ENCODE measurements around the gene PREB. TPM values are rescaled to one million over a fixed set of nuclear protein-coding genes. Genes with fewer than 3 reads are reported as not detected.

PREB gene
- total and polyA plus RNA-seq, 2 of the 13 experiments (the other 11 are each of a cell fraction or from before 2014, with no cell fraction given), result 112 to 192 TPM

DNA sequence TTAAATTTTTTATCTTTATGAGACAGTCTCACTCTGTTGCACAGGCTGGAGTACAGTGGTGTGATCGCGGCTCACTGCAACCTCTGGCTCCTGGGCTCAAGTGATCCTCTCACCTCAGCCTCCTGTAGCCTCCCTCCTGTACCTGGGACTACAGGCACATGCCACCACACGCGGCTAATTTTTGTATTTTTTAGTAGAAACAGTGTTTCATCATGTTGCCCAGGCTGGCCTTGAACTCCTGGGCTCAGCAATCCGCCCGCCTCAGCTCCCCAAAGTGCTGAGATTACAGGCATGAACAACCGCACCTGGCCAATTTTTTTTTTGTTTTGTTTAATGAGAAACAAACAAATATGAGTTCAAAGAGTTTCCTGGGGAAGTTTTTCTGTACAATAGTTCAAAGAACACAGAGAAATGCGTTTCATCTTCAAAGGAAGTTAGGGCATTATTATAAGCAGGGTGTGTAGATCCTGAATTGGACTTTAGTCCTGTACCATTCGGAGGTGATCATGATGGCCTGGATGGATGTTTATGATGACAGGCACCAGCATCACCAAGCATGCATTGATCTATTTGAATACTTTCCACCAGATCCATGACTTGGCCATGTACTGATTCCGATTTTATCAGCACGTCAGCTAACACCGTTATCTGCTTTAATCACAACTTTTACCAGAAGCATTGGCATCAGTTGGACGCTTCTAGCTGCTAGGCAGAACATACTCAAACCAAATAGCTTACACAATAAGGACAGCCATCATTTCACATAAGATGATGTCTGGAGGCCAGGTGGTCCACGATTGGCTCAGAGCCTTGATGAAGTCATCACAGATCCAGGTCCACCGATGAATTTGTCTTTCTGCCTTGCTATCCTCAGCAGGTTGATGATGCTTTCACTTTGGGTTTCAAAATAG, 43.3 kb upstream of the PREB start (continued):
- TF ChIP-seq SRSF9 (IDR thresholded peaks at IDR 0.05; ENCODE audit: borderline replicate concordance, insufficient read depth, low read depth, low read length, poor library complexity, severe bottlenecking) (no peak), MEIS1 (CRISPR knock-in tag; IDR thresholded peaks at IDR 0.05; ENCODE audit: borderline replicate concordance) (peak; percentile 92; the same call in 1 of the 2 replicates), PAX8 (CRISPR knock-in tag; IDR thresholded peaks at IDR 0.05; ENCODE audit: borderline replicate concordance) (no peak), MXD4 (CRISPR knock-in tag; IDR thresholded peaks at IDR 0.05) (peak; percentile 83; the same call in 1 of the 2 replicates), ISL2 (CRISPR knock-in tag; IDR thresholded peaks at IDR 0.05) (peak; percentile 98), ZNF468 (CRISPR knock-in tag; IDR thresholded peaks at IDR 0.05) (no peak), ELF3 (CRISPR knock-in tag; IDR thresholded peaks at IDR 0.05) (peak; percentile 95), TRIM22 (IDR thresholded peaks at IDR 0.05) (no peak), EZH2 (conservative IDR thresholded peaks at IDR 0.05; ENCODE audit: low read depth, low read length) (no peak), THYN1 (CRISPR knock-in tag; IDR thresholded peaks at IDR 0.05; ENCODE audit: borderline replicate concordance, low read depth) (no peak), SATB2 (CRISPR knock-in tag; IDR thresholded peaks at IDR 0.05) (peak; percentile 30), ATM (IDR thresholded peaks at IDR 0.05; ENCODE audit: borderline replicate concordance) (no peak), IRF2 (CRISPR knock-in tag; IDR thresholded peaks at IDR 0.05) (peak; percentile 29; the same call in 1 of the 2 replicates), KDM4B (CRISPR knock-in tag; IDR thresholded peaks at IDR 0.05) (peak; percentile 31; the same call in 1 of the 2 replicates), CBX1 (IDR thresholded peaks at IDR 0.05; ENCODE audit: low read depth) (peak; percentile 56), HCFC1 (IDR thresholded peaks at IDR 0.05; ENCODE audit: low read depth, low read length) (0 out of 2 replicates have a peak, but pooled peaks have one; percentile 19)
- TF ChIP-seq, protein P1, sequence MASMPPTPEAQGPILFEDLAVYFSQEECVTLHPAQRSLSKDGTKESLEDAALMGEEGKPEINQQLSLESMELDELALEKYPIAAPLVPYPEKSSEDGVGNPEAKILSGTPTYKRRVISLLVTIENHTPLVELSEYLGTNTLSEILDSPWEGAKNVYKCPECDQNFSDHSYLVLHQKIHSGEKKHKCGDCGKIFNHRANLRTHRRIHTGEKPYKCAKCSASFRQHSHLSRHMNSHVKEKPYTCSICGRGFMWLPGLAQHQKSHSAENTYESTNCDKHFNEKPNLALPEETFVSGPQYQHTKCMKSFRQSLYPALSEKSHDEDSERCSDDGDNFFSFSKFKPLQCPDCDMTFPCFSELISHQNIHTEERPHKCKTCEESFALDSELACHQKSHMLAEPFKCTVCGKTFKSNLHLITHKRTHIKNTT (CRISPR knock-in tag; IDR thresholded peaks at IDR 0.05), result no peak
- TF ChIP-seq, protein P2, sequence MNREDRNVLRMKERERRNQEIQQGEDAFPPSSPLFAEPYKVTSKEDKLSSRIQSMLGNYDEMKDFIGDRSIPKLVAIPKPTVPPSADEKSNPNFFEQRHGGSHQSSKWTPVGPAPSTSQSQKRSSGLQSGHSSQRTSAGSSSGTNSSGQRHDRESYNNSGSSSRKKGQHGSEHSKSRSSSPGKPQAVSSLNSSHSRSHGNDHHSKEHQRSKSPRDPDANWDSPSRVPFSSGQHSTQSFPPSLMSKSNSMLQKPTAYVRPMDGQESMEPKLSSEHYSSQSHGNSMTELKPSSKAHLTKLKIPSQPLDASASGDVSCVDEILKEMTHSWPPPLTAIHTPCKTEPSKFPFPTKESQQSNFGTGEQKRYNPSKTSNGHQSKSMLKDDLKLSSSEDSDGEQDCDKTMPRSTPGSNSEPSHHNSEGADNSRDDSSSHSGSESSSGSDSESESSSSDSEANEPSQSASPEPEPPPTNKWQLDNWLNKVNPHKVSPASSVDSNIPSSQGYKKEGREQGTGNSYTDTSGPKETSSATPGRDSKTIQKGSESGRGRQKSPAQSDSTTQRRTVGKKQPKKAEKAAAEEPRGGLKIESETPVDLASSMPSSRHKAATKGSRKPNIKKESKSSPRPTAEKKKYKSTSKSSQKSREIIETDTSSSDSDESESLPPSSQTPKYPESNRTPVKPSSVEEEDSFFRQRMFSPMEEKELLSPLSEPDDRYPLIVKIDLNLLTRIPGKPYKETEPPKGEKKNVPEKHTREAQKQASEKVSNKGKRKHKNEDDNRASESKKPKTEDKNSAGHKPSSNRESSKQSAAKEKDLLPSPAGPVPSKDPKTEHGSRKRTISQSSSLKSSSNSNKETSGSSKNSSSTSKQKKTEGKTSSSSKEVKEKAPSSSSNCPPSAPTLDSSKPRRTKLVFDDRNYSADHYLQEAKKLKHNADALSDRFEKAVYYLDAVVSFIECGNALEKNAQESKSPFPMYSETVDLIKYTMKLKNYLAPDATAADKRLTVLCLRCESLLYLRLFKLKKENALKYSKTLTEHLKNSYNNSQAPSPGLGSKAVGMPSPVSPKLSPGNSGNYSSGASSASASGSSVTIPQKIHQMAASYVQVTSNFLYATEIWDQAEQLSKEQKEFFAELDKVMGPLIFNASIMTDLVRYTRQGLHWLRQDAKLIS (CRISPR knock-in tag; IDR thresholded peaks at IDR 0.05), result 0 out of 2 replicates have a peak, but pooled peaks have one; percentile 50
- TF ChIP-seq, protein P3, sequence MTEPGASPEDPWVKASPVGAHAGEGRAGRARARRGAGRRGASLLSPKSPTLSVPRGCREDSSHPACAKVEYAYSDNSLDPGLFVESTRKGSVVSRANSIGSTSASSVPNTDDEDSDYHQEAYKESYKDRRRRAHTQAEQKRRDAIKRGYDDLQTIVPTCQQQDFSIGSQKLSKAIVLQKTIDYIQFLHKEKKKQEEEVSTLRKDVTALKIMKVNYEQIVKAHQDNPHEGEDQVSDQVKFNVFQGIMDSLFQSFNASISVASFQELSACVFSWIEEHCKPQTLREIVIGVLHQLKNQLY (CRISPR knock-in tag; IDR thresholded peaks at IDR 0.05), result peak; percentile 92
- TF ChIP-seq, protein P4, sequence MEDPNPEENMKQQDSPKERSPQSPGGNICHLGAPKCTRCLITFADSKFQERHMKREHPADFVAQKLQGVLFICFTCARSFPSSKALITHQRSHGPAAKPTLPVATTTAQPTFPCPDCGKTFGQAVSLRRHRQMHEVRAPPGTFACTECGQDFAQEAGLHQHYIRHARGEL (CRISPR knock-in tag; IDR thresholded peaks at IDR 0.05), result no peak

All from HepG2 (cell line).